ENCODE results near the gene NHEJ1.

DNA sequence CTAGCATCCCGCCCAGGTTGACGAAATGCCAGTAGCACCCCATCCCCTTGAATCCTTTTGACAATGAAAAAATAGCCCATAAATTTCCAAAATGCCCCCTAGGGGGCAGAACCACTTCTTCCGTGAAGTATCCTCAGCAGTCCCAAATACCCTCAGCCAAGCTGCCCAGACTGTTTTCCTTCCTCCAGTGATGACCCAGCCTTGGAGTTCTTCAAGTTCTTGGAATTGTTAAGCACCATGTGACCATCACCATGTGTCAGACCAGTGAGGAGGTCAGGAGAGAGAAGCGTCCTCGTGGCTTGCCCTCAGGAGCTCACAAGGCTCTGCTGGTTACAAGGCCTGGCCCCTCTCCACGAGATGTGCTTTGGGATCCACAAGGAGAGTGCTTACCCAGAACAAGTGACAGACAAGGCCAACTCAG lies 10.6 kb upstream of the NHEJ1 start:
- no peak for TF ChIP-seq POLR2A (IDR thresholded peaks at IDR 0.05)
- TF ChIP-seq, protein P1, sequence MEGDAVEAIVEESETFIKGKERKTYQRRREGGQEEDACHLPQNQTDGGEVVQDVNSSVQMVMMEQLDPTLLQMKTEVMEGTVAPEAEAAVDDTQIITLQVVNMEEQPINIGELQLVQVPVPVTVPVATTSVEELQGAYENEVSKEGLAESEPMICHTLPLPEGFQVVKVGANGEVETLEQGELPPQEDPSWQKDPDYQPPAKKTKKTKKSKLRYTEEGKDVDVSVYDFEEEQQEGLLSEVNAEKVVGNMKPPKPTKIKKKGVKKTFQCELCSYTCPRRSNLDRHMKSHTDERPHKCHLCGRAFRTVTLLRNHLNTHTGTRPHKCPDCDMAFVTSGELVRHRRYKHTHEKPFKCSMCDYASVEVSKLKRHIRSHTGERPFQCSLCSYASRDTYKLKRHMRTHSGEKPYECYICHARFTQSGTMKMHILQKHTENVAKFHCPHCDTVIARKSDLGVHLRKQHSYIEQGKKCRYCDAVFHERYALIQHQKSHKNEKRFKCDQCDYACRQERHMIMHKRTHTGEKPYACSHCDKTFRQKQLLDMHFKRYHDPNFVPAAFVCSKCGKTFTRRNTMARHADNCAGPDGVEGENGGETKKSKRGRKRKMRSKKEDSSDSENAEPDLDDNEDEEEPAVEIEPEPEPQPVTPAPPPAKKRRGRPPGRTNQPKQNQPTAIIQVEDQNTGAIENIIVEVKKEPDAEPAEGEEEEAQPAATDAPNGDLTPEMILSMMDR (IDR thresholded peaks at IDR 0.05): no peak
